Embryonic facial prominence (tissue), 1 donor: ENCODE results near the gene CDH13.

Source experiments
- DNase-seq: peaks from one replicate; pipeline ENCODE4 v3.0.0-alpha.2; 2016; ENCODE audit errors: extremely low spot score

The CDH13 gene

GRCh38 chr16:83606486-83607030 is 979.8 kb downstream of the CDH13 start:
- DNase-seq = no peak

GRCh38 chr16:83609178-83609577 is 982.4 kb downstream of the CDH13 start:
- DNase-seq = no peak

- no peak for DNase-seq
These were observed 988.6 kb downstream of the CDH13 start for GRCh38 chr16:83615141-83615952.

GRCh38 chr16:83615953-83616350 is 989.2 kb downstream of the CDH13 start:
- DNase-seq = no peak

- no peak for DNase-seq
These were observed 992.8 kb downstream of the CDH13 start for GRCh38 chr16:83619381-83620150.

GRCh38 chr16:83622010-83622409 is 995.2 kb downstream of the CDH13 start:
- no peak for DNase-seq

- DNase-seq = no peak
These were observed 996.4 kb downstream of the CDH13 start for GRCh38 chr16:83623091-83623730.

GRCh38 chr16:83623892-83624291 is 997.1 kb downstream of the CDH13 start:
- no peak for DNase-seq

GRCh38 chr16:83624429-83625120 is 997.8 kb downstream of the CDH13 start:
- no peak for DNase-seq

GRCh38 chr16:83626204-83626603 is 999.4 kb downstream of the CDH13 start:
- no peak for DNase-seq

GRCh38 chr16:83626676-83627075 is 999.9 kb downstream of the CDH13 start:
- DNase-seq = no peak

GRCh38 chr16:83627996-83628395 is 1001.2 kb downstream of the CDH13 start:
- no peak for DNase-seq

GRCh38 chr16:83629426-83629825 is 1002.7 kb downstream of the CDH13 start:
- DNase-seq = no peak

GRCh38 chr16:83629836-83630235 is 1003.1 kb downstream of the CDH13 start:
- no peak for DNase-seq

GRCh38 chr16:83630979-83631378 is 1004.2 kb downstream of the CDH13 start:
- no peak for DNase-seq

GRCh38 chr16:83633286-83633685 is 1006.5 kb downstream of the CDH13 start:
- DNase-seq = no peak

- no peak for DNase-seq
These were observed 1021.6 kb downstream of the CDH13 start for GRCh38 chr16:83648347-83648746.

GRCh38 chr16:83651871-83652270 is 1025.1 kb downstream of the CDH13 start:
- DNase-seq = no peak

GRCh38 chr16:83652943-83653342 is 1026.2 kb downstream of the CDH13 start:
- DNase-seq = no peak

- no peak for DNase-seq
These were observed 1027.0 kb downstream of the CDH13 start for GRCh38 chr16:83653785-83654184.

- no peak for DNase-seq
These were observed 1033.5 kb downstream of the CDH13 start for GRCh38 chr16:83660282-83660681.

GRCh38 chr16:83661656-83662055 is 1034.9 kb downstream of the CDH13 start:
- no peak for DNase-seq
